GM21786 (cell line): ENCODE data around the gene CDH23.
A peak's percentile ranks its signal among the peaks of the same experiment; 100 is the strongest.

Experiments
- ATAC-seq: cut with Tn5 transposase; IDR thresholded peaks from one replicate; pipeline ENCODE4 v1.9.1; 2021; ENCODE audit not compliant: unreplicated experiment

CDH23 gene

GRCh38 chr10:71837098-71837827 is 440.5 kb downstream of the CDH23 start:
- no peak for ATAC-seq

GRCh38 chr10:71838264-71839211 is 441.8 kb downstream of the CDH23 start:
- no peak for ATAC-seq

- ATAC-seq, result no peak
Observed at GRCh38 chr10:71840177-71840957, 443.6 kb downstream of the CDH23 start.

- ATAC-seq, result no peak
Observed at GRCh38 chr10:71840958-71841335, 444.2 kb downstream of the CDH23 start.

GRCh38 chr10:71842422-71842821 is 445.7 kb downstream of the CDH23 start:
- ATAC-seq, result no peak

- ATAC-seq, result no peak
Observed at GRCh38 chr10:71842856-71843686, 446.4 kb downstream of the CDH23 start.

GRCh38 chr10:71844084-71844483 is 447.4 kb downstream of the CDH23 start:
- no peak for ATAC-seq

GRCh38 chr10:71844695-71845094 is 448.0 kb downstream of the CDH23 start:
- no peak for ATAC-seq

GRCh38 chr10:71845410-71846405 is 449.0 kb downstream of the CDH23 start:
- no peak for ATAC-seq

- ATAC-seq, result no peak
Observed at GRCh38 chr10:71846816-71847215, 450.1 kb downstream of the CDH23 start.

- no peak for ATAC-seq
Observed at GRCh38 chr10:71847418-71847817, 450.7 kb downstream of the CDH23 start.

GRCh38 chr10:71848325-71849275 is 451.9 kb downstream of the CDH23 start:
- no peak for ATAC-seq

GRCh38 chr10:71849461-71849908 is 452.8 kb downstream of the CDH23 start:
- ATAC-seq, result no peak

GRCh38 chr10:71850021-71850742 is 453.5 kb downstream of the CDH23 start:
- no peak for ATAC-seq

GRCh38 chr10:71850743-71851464 is 454.2 kb downstream of the CDH23 start, which contains the start of gene PSAP:
TSS of gene PSAP (minus strand) at chr10:71851251. CDS start at chr10:71851221, 30 bp downstream.
- peak; percentile 90 for ATAC-seq

- peak; percentile 22 for ATAC-seq
Observed at GRCh38 chr10:71851465-71852095, 454.9 kb downstream of the CDH23 start.
